Measurements from ENCODE around the gene PIK3R1.
A peak's percentile ranks its signal among the peaks of the same experiment; 100 is the strongest.
"Not testable (repeated sequence)": the region's sequence is repeated elsewhere in the genome, so short reads cannot be mapped to it uniquely, and the experiment has no call there.

PIK3R1 gene

DNA sequence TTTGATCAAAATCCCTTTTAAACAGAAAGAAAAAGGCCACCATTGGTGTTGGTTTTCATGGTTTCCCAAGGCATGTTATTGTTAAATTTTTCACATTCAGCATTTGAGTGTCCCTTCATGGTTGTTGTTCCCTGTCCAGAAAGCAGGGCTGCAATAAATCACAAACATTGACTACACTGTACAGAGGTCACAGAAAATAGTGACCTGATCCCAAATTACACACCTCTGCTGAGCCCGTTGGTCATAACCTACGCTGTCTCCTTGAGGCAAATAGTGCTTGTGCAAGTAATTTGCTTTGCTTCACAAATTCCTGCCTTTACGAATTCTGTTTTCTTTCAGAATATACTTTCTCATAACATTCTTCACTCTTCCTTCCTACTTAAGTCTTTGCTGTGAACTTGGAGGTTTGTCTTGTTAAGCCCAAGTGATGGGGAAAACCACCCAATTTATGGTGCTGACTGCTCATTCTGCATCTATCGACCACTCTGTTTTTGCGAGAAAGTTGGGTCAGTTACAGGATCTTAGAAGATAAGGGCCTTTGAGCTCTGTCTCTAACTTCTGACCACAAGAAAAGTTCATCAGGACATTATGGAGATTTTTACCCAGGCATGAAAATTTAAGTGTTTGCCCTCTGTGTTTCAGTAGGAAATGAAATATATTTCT, 16.0 kb downstream of the PIK3R1 start:
- DNase-seq (ENCODE audit: low read depth), result no peak
- TF ChIP-seq, protein P1, sequence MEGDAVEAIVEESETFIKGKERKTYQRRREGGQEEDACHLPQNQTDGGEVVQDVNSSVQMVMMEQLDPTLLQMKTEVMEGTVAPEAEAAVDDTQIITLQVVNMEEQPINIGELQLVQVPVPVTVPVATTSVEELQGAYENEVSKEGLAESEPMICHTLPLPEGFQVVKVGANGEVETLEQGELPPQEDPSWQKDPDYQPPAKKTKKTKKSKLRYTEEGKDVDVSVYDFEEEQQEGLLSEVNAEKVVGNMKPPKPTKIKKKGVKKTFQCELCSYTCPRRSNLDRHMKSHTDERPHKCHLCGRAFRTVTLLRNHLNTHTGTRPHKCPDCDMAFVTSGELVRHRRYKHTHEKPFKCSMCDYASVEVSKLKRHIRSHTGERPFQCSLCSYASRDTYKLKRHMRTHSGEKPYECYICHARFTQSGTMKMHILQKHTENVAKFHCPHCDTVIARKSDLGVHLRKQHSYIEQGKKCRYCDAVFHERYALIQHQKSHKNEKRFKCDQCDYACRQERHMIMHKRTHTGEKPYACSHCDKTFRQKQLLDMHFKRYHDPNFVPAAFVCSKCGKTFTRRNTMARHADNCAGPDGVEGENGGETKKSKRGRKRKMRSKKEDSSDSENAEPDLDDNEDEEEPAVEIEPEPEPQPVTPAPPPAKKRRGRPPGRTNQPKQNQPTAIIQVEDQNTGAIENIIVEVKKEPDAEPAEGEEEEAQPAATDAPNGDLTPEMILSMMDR (IDR thresholded peaks at IDR 0.05; ENCODE audit: low read length, missing control alignments), result no peak
- H3K4me3 ChIP-seq (replicated peaks; ENCODE audit: low read depth, low read length), result no peak overlapping the region

DNA sequence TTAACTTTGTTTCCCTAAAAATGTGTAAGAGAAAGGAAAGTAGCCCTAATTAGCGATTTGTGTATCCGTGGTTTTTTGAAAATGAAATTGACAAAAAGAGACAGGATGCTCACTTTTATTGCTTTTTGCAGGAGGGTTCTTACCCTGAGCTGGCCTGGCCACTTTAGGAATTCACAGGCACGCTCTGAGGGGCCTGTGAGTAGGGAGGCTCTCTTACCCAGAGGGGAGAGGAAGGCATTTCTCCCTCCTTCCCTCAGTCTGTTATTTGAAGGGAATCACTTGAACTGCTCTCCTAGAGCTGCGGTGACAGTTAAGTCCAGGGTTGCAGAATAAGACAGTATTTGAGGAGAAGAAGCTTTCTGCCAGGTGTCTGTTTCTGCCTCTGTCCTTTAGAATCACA, 16.7 kb downstream of the PIK3R1 start:
- no peak overlapping the region for H3K4me3 ChIP-seq (replicated peaks; ENCODE audit: low read depth, low read length)
- TF ChIP-seq, protein P1 (IDR thresholded peaks at IDR 0.05; ENCODE audit: low read length, missing control alignments), result no peak
- DNase-seq (ENCODE audit: low read depth), result no peak

DNA sequence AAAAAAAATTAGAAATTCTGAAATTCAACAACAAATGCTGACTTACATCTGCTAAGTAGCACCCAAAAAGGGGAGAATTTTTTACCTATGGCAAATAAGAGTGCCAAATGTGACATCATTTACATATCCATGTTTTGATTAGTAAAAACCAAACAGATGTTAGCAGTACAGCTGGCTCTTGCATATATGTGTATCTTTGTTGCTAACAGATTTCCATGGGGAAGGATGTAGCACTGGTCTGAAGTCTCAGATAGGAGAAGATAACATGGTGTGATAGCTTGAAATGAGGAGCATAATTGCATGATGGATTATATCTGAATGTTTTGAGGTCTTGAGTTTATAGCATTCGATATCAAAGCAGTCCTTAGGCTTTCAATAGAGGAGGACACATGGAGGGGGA, 17.5 kb downstream of the PIK3R1 start:
- no peak overlapping the region for H3K4me3 ChIP-seq (replicated peaks; ENCODE audit: low read depth, low read length)
- TF ChIP-seq, protein P1 (IDR thresholded peaks at IDR 0.05; ENCODE audit: low read length, missing control alignments), result no peak
- no peak for DNase-seq (ENCODE audit: low read depth)

DNA sequence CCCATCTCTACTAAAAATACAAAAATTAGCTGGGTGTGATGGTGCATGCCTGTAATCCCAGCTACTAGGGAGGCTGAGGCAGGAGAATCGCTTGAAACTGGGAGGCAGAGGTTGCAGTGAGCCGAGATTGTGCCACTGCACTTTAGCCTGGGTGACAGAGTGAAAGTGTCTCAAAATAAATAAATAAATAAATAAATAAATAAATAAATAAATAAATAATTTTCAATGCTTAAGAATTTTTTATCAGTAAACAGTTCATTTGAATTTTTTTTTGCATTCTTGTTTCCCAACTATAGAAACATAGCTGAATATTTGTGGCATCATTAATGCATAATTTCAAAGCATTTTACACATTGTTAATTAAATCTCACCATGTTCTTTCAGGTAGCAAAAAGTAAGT, 19.7 kb downstream of the PIK3R1 start:
- DNase-seq (ENCODE audit: low read depth); H3K4me3 ChIP-seq (replicated peaks; ENCODE audit: low read depth, low read length): not testable (repeated sequence)

DNA sequence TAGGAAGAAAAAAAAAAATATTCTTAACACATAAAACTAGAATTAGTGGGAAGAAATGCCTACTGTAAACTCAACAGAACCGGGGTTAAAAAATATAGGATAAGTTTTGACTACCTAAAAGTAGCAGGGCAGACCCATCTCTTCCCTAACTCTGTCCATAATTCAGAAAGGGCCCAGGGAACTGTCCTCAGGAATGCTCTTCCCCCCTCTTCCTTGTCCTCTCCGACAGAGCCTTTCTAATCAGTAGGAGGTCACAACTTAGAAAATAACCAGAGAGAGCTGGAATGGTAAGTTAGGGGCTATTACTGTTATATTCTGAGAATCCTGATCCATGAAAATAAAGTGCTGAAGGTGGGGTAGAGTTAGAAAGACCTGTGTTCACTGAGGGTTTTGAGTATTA, 22.2 kb downstream of the PIK3R1 start:
- TF ChIP-seq, protein P1 (IDR thresholded peaks at IDR 0.05; ENCODE audit: low read length, missing control alignments), result no peak
- no peak for DNase-seq (ENCODE audit: low read depth)
- no peak overlapping the region for H3K4me3 ChIP-seq (replicated peaks; ENCODE audit: low read depth, low read length)

DNA sequence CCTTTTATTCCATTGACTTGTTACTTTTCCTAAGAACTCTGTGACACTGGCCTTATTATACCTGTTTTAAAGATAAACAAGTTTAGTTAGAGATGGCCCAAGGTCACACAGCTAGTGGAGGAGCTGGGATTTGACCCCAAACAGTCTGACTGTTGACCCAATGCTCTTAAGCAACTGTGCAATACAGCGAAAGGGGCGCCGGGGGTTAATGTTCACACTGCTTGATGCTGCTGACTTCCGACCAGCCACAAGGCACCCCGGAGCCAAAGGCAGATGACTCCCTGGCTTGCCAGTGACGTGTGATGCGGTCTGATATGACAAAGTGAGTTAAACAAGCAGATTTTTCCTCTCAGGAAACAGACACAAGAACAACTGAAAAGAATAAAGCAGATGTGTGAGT, 23.9 kb downstream of the PIK3R1 start:
- TF ChIP-seq, protein P1 (IDR thresholded peaks at IDR 0.05; ENCODE audit: low read length, missing control alignments), result no peak
- H3K4me3 ChIP-seq (replicated peaks; ENCODE audit: low read depth, low read length), result no peak overlapping the region
- DNase-seq (ENCODE audit: low read depth), result peak; percentile 81

DNA sequence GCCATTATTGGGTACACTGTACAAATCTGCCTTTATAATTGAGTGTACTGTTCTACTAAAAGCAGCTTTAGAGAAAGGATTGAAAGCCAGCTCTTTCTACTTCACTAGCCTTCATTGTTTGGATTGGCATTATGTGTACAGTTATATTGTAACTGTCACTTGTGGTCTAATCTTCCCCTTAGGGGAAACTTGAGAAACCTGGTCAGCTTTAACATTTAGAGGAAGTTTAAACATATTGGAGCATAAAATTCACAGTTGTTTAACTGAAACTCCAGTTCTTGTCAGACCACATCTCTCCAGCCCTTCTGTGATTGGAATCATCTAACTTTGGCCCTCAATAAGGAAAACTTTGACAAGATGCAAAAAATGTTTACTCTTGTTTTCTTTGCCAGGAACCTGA, 24.6 kb downstream of the PIK3R1 start:
- TF ChIP-seq, protein P1 (IDR thresholded peaks at IDR 0.05; ENCODE audit: low read length, missing control alignments), result no peak
- DNase-seq (ENCODE audit: low read depth), result no peak
- H3K4me3 ChIP-seq (replicated peaks; ENCODE audit: low read depth, low read length), result no peak overlapping the region

Measured in fibroblast of pulmonary artery (primary cell).